ENCODE results near the gene CDK6. TPM values are rescaled to one million over a fixed set of nuclear protein-coding genes. Genes with fewer than 3 reads are reported as not detected.

The CDK6 gene
- total and polyA plus RNA-seq, 4 donors = 3.3 to 35.0 (median 12.0) TPM

GRCh38 chr7:92594746-92595145 lies 241.6 kb downstream of the CDK6 start (continued):
- TF ChIP-seq YY1 (IDR thresholded peaks at IDR 0.05) (no peak), REST (IDR thresholded peaks at IDR 0.05) (no peak)
- TF ChIP-seq, protein P1, sequence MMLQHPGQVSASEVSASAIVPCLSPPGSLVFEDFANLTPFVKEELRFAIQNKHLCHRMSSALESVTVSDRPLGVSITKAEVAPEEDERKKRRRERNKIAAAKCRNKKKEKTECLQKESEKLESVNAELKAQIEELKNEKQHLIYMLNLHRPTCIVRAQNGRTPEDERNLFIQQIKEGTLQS (IDR thresholded peaks at IDR 0.05) = no peak

DNA sequence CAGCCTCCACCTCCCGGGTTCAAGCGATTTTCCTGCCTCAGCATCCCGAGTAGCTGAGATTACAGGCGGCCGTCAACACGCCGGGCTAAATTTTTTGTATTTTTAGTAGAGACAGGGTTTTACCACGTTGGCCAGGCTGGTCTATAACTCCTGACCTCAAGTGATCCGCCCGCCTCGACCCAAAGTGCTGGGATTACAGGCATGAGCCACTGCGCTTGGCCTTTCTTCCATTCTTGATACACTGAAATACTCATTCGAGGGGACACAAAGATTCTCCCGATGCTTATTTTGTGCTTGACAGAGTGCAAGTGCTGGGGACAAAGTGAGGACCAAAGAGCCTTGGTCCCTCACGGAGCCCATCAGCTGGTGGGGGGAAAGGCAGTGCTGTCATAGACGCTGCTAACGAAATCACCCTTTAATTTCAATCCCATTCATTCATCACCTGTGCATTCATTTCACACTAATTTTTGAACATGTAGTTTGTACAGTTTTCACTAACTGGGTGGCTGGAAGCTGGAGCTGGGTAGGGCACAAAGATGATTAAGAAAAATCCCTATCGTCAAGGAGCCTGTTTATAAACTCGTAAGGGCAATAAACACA lies 245.6 kb downstream of the CDK6 start:
- no peak for DNase-seq (ENCODE audit: low spot score)
- no peak for TF ChIP-seq JUND (IDR thresholded peaks at IDR 0.05)
- TF ChIP-seq RXRA (IDR thresholded peaks at IDR 0.05) = no peak
- no peak for TF ChIP-seq ZBTB33 (IDR thresholded peaks at IDR 0.05)
- TF ChIP-seq FOXA2 (IDR thresholded peaks at IDR 0.05) = no peak
- TF ChIP-seq NR2F2 (IDR thresholded peaks at IDR 0.05) = no peak
- no peak for TF ChIP-seq TAF1 (conservative IDR thresholded peaks at IDR 0.05)
- TF ChIP-seq SP1 (IDR thresholded peaks at IDR 0.05) = no peak
- TF ChIP-seq EGR1 (IDR thresholded peaks at IDR 0.05; ENCODE audit: low read depth in 2 of 2) = no peak
- TF ChIP-seq HNF4A (conservative IDR thresholded peaks at IDR 0.05) = no peak
- no peak for TF ChIP-seq GABPA (IDR thresholded peaks at IDR 0.05 in 1 of 2, conservative IDR thresholded peaks at IDR 0.05 in 1 of 2)
- TF ChIP-seq HNF4G (IDR thresholded peaks at IDR 0.05) = no peak
- no peak for TF ChIP-seq YY1 (IDR thresholded peaks at IDR 0.05)
- TF ChIP-seq FOXA1 (IDR thresholded peaks at IDR 0.05) = no peak
- no peak for TF ChIP-seq CTCF (IDR thresholded peaks at IDR 0.05; ENCODE audit: low read depth, low read length, missing input control)
- Histone ChIP-seq H3K9me3 (ENCODE audit: control insufficient read depth in 4 of 4, low read length in 3 of 4) (no peaks in the 10 kb centered on the region), H3K4me1 (ENCODE audit: control insufficient read depth in 4 of 4, insufficient read depth in 4 of 4, low read length in 3 of 4) (peaks cover 10 to 42% (median 27%) of the 10 kb centered on the region in 4 donors), H3K27me3 (ENCODE audit: control insufficient read depth in 4 of 4, insufficient read depth in 4 of 4, low read length in 3 of 4) (no peaks in the 10 kb centered on the region), H3K9ac (ENCODE audit: low read depth in 1 of 2, low read length in 2 of 2) (no peak overlapping the region), H3K4me3 (ENCODE audit: low read depth in 1 of 3, low read length in 3 of 3) (peak overlapping the region in 2 of 3 donors; percentile 73 to 93), H3K36me3 (ENCODE audit: control insufficient read depth in 4 of 4, insufficient read depth in 3 of 4, low read depth in 1 of 4, low read length in 3 of 4) (no peaks in the 10 kb centered on the region), H3K27ac (ENCODE audit: low read depth in 1 of 2, low read length in 2 of 2) (no peak overlapping the region)
- 41% methylated on average over 19 of the region's 19 CpGs for WGBS

All from liver (tissue), 9 donors.